AG09319 (cell line): ENCODE data around the gene ZNF836.
"Not testable (repeated sequence)": the region's sequence is repeated elsewhere in the genome, so short reads cannot be mapped to it uniquely, and the experiment has no call there.

Experiments used
- DNase-seq: peaks from one replicate; pipeline ENCODE4 v3.0.0-alpha.2; 2010; ENCODE audit warnings: low read depth; ENCODE audit errors: extremely low read depth
- TF ChIP-seq, protein P1 (sequence below): IDR thresholded peaks from 2 replicates; pipeline ENCODE4 v1.5.1; 2011; ENCODE audit warnings: low read depth, mild to moderate bottlenecking, inconsistent platforms, low read length, moderate library complexity

The ZNF836 gene

DNA sequence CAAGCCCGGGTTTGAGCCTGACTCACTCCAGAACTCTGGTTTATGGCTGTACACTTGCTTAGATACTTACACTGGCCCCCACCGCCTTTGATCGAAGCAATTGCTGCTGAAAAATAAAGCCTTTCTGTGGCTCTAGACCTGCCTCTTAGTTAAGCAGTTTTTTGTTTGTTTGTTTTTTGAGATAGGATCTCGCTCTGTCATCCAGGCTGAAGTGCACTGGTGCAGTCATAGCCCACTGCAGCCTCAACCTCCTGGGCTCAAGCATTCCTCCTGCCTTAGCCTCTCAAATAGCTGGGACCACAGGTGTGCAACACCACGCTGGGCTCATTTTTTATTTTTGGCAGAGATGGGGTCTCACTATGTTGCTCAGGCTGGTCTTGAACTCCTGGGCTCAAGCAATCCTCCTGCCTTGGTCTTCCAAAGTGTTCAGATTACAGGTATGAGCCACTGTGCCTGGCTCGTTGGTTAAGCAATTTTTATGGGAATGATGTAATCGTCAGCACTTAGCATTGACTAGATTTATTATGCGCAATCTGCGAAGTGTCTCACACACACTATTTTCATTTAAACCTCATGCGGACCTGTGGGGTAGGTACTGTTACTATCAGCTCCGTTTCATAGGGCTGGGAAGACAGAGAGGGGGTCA, 40.6 kb upstream of the ZNF836 start:
- DNase-seq: no peak
- TF ChIP-seq, protein P1, sequence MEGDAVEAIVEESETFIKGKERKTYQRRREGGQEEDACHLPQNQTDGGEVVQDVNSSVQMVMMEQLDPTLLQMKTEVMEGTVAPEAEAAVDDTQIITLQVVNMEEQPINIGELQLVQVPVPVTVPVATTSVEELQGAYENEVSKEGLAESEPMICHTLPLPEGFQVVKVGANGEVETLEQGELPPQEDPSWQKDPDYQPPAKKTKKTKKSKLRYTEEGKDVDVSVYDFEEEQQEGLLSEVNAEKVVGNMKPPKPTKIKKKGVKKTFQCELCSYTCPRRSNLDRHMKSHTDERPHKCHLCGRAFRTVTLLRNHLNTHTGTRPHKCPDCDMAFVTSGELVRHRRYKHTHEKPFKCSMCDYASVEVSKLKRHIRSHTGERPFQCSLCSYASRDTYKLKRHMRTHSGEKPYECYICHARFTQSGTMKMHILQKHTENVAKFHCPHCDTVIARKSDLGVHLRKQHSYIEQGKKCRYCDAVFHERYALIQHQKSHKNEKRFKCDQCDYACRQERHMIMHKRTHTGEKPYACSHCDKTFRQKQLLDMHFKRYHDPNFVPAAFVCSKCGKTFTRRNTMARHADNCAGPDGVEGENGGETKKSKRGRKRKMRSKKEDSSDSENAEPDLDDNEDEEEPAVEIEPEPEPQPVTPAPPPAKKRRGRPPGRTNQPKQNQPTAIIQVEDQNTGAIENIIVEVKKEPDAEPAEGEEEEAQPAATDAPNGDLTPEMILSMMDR: no peak

DNA sequence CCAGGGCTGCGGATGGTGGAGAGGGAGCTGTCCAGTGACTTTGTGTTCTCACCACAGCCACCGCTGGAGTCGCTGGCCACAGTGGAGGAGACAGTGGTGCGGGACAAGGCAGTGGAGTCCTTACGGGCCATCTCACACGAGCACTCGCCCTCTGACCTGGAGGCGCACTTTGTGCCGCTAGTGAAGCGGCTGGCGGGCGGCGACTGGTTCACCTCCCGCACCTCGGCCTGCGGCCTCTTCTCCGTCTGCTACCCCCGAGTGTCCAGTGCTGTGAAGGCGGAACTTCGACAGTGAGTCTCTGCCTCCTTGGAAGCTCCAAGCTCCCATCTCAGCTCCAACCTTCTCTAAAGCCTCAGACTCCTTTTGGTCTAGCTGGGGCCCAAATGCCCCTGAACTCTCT, 39.8 kb upstream of the ZNF836 start:
- no peak for DNase-seq
- TF ChIP-seq, protein P1: no peak

DNA sequence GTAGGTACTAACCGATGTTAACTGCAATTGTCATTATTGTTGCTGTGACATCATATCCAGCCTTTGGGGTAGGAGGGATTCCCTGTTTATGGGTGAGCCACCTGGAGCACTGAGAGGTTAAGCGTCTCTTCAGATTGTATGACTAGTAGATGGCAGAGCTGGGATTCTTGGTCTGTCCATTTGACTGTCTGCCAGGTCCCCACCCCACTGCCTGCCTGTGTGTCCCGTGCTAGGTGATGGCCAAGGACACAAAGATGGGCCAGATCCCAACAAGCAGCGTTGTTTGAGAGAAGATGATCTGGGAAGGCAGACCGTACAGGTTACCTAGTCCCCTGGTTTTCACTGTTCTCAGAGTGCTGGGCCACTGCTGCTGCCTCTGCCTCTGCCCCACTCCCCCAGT, 35.1 kb upstream of the ZNF836 start:
- TF ChIP-seq, protein P1: no peak
- DNase-seq: no peak

DNA sequence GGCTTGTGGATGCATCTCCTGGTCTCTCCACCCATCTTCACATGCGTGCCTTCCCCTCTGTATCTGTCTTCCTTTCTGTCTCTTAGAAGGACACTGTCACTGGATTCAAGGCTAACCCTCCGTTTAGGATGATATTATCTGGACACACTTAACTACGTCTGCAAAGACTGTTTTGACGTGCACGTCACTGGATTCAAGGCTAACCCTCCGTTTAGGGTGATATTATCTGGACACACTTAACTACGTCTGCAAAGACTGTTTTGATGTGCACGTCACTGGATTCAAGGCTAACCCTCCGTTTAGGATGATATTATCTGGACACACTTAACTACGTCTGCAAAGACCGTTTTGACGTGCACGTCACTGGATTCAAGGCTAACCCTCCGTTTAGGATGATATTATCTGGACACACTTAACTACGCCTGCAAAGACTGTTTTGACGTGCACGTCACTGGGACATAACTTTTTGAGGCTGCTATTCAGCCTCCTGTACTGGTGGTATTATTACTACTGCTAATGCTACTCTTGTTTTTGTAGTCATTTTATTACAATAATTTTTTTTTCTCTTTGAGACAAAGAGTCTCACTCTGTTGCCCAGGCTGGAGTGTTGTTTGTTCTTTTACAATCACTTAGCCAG, 29.5 kb upstream of the ZNF836 start:
- DNase-seq: not testable (repeated sequence)

DNA sequence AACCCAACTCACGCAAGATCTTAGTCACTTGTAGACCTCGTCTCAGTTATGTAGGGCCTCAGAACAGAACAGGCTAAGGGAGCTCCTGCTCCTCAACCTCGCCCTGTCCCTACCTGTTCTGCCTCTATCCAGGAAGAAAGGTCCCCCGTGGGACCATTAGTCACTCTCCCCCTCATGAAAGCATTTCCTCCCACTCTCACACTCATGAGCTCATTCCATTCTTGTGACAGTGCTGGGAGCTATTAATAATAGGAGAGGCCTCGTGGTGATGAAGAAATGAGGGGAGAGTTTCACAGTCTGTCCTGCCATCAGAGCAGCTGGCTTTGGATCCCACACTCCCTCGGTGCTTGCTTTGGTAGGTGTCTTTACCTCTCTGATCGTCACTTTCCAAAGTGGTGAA, 28.6 kb upstream of the ZNF836 start:
- TF ChIP-seq, protein P1: no peak
- no peak for DNase-seq

DNA sequence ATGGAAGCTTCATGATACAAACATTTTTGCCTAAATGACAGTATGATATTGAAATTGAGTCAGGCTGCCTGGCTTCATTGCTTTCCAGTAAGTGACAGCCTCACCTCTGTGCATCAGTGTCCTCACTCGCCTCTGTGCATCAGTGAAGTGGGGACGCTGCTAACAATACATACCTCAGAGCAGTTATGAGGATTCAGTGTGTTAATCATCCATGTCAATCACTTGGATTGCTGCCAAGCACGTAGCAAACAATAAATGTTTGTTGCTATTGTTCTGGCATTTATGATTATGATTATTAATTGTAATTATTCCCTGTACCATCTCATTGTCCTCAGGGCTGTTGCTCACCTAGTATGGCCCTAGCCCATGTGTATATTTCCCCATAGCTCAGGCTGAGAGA, 27.3 kb upstream of the ZNF836 start:
- TF ChIP-seq, protein P1: no peak
- DNase-seq: no peak

DNA sequence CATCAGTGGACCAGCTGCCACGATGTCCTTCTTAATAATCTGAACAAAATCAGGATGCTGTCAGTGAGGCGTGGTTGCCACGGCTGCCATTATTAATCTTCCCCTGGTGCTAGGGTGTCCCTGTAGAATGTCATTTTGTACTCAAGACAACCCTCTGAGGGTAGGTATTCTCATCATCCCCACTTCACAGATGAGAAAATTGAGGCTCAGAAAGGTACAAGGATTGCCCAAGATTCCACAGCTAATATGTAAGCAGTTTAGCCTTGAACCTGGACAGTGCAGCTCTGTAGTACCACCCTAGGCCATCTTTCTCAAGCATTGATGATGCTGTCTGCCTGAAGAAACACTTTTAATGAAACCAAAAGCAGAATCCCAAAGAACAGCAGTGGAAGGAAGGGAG, 26.5 kb upstream of the ZNF836 start:
- no peak for DNase-seq
- TF ChIP-seq, protein P1: no peak
